Motor neuron (in vitro differentiated cells): ENCODE data around the gene SLC26A9. TPM values are rescaled to one million over a fixed set of nuclear protein-coding genes. Genes with fewer than 3 reads are reported as not detected.

ENCODE experiments used
- ATAC-seq, 8 experiments: fragments of 200-7000 bp; cut with Tn5 transposase; replicated peaks in 6 of 8; 2 replicates each; pipeline ENCODE4 v1.8.0; 2021; ENCODE audit warnings: mild to moderate bottlenecking in 8 of 8, moderate library complexity in 8 of 8
- H3K27ac ChIP-seq, 2 donors: fragments of 250-450 bp; sonication (Bioruptor Pico); 2 replicates each; pipeline ENCODE4 v1.9.0; 2021; ENCODE audit warnings: antibody characterized with exemption in 2 of 2, mild to moderate bottlenecking in 2 of 2, moderate library complexity in 1 of 2
- H3K4me1 ChIP-seq, 2 donors: fragments of 250-450 bp; sonication (Bioruptor Pico); replicated peaks in 1 of 2; 2 replicates each; pipeline ENCODE4 v1.6.1; 2021; ENCODE audit warnings: antibody characterized with exemption in 2 of 2, mild to moderate bottlenecking in 2 of 2, moderate library complexity in 1 of 2
- H3K4me3 ChIP-seq, 5 donors: fragments of 250-450 bp; sonication (Bioruptor Pico); 2 replicates each; pipeline ENCODE4 v1.9.0; 2021; ENCODE audit warnings: antibody characterized with exemption in 5 of 5, mild to moderate bottlenecking in 5 of 5, moderate library complexity in 4 of 5
- WGBS, 10 experiments: fragments of 450-650 bp; shearing (Covaris generic); methylation state at CpG; one replicate each; pipeline ENCODE4 v1.0.0; 2022; 5-methylcytosine and 5-hydroxymethylcytosine counted together
- in situ Hi-C, 9 experiments: fragments of 400-800 bp; cut with MboI; loops; one replicate each; pipeline ENCODE4 v1.15.0; 2021; ENCODE audit warnings: low sequenced_read_pairs in 9 of 9, low pct_unique_long_range_greater_than_20kb in 2 of 9; ENCODE audit not compliant: unreplicated experiment in 9 of 9
- total RNA-seq, 8 experiments: library from RNA; unstranded; fragments of 300-600 nt; gene quantifications; 2 replicates each; pipeline versions ENCODE4 v1.2.3 to v1.2.4, GENCODE V29; 2022

Gene SLC26A9
- total RNA-seq, 8 experiments from 2014 or later: 0.05 to 2.0 (median 0.33) TPM; not detected in 2

DNA sequence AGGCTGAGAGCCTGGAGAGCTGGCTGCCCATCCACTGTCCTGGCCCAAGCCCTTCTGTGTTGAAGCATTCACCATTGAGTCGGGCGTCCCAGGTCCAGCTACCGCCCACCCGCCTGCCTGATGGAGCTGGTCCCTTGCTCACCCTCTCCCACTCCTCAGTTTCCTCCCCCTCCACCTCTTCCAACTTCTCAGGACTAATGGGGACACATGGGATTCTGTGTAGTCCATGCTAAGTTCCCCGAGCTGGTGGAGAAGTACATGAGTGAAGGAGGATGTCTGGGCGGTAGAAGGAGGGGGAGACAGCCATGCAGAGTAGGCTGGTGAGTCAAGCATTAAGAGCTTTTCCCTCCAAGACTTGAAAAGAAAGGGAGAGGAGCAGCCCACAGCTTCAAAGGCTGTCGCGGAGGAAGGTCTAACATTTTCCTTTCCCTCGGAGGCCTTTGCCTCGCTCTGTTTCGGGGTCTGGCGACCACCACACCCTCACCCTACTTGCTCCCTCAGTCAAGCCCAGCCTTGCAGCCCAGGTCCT lies 561 bp downstream of the SLC26A9 start:
- peaks cover 7% of the 10 kb centered on the region in 2 donors for H3K4me1 ChIP-seq
- in situ Hi-C loops: no loop called here
- no peak overlapping the region for H3K4me3 ChIP-seq
- no peak overlapping the region for H3K27ac ChIP-seq
- WGBS, 10 experiments: 60 to 97% (median 88%) methylated on average over 1 to 4 of the region's 12 CpGs; no CpG with 5 or more reads in 5 of the 10 experiments
- ATAC-seq: no peak

DNA sequence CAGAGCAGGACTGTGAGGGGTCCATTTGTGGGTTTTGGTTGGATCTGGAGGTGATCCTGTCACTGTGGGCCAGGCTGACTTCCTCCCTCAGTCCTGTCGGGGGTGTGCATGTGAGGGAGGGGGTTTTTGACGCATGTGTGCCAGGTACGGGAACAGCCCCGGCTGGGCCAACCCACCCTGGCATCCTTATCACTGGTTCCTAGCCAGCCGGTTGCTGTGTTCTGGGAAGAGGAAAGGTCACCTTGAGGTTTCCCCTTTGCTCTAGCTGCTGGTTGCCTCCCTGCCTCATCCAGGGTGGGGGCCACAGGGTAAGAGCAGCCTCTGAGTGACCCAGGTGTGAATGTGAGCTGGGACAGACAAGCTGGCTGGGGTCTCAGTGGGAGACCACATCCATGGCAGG lies 2.5 kb downstream of the SLC26A9 start:
- Histone ChIP-seq H3K4me1 (peaks cover 7% of the 10 kb centered on the region in 2 donors), H3K4me3 (no peak overlapping the region), H3K27ac (no peak overlapping the region)
- in situ Hi-C loops: no loop called here
- ATAC-seq: no peak
- WGBS, 10 experiments: 72 to 95% (median 92%) methylated on average over 3 to 5 of the region's 5 CpGs; no CpG with 5 or more reads in 7 of the 10 experiments

DNA sequence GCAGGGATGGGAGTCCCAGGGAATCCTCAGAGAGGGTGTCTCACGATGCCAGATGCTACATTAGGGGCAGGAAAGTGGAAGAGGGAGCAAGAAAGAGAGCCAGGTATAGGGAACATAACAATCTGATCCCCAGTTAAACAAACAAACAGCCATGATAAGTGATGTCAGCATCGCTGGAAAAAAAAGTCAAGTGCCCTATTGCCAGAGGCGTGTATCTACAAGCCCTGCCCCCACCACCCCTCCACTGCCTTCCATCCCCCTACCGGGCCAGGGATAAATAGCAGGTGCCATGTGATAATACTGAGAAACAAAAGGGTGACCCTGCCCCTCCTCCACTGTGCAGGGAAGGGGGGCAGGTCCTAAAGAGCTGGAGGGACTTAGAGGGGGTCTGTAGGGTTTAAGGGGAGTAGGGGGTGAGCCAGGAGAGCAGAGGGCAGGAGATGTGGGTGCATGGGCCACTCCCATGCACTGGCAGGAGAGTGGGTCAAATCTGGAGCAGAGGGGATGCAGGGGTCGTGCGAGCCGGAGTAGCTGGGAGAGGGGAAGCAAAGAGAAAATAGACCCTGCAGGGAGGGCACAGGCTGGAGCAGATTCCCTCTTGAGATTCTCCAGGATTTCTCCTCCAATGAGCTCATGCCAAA lies 3.4 kb downstream of the SLC26A9 start:
- Histone ChIP-seq H3K4me1 (peaks cover 7% of the 10 kb centered on the region in 2 donors), H3K4me3 (no peak overlapping the region), H3K27ac (no peak overlapping the region)
- in situ Hi-C loops: no loop called here
- 23 to 83% (median 50%) methylated on average over 1 to 3 of the region's 7 CpGs; no CpG with 5 or more reads in 7 of the 10 experiments for WGBS, 10 experiments
- peak in 6 of 8 experiments; percentile 65 to 91 (median 88) for ATAC-seq

DNA sequence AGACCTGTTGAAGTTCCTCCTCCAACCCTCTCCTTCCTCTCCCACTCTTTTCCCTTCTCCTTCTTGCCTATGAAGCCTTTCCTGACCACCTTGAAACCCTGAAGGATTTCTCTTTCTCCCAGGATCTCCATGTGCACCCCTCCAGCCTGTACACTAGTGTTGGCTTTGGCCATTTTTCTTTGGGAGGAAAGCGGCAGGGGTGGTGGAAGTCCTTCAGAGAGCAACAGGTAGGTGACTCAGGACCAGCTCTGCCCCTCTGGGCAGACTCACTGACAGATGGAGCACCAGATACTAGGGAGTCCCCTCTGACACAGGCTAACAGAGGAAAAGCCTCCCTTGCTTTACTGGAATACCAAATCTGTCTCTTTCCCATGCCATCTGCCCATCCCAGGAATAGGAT lies 4.6 kb downstream of the SLC26A9 start:
- H3K27ac ChIP-seq: no peak overlapping the region
- in situ Hi-C loops: no loop called here
- 83 to 100% methylated on average over 1 of the region's 1 CpG; no CpG with 5 or more reads in 8 of the 10 experiments for WGBS, 10 experiments
- no peak overlapping the region for H3K4me3 ChIP-seq
- no peak for ATAC-seq
- H3K4me1 ChIP-seq: peaks cover 12 to 13% of the 10 kb centered on the region in 2 donors

DNA sequence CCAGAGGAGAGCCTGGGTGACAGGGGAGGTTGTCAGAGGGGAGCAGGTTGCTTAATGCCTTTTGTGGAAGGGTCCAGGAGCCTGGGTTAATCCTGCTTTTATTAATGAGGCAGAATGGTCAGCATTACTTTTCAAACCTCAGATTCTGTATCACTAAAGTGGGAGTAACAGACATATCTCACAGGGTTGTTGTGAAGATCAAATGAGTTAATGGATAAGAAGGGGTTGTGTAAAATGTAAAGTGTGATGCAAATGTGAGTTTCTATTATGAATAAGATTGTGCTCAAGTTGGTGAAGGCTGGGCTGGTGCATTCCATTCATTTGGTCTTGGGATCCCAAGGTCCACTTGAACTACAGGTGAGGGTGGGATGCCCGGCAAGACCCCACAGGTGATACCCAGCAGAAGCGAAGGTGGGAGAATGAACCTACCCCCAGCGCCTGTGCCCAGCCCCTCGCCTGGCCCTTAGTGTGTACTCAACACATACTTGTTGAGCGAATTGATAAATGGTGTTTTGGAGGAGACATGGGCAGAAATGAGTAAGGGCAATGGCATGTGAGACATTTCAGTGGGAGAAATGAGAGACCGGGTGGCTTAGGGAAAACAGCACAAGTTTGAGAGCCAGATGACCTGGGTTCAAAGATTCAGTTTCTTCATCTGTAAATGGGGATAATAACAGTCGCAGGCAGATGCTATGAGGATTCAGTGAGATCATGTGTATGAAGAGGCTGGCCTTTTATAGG lies 6.2 kb downstream of the SLC26A9 start:
- WGBS, 10 experiments: 60 to 100% (median 80%) methylated on average over 1 to 7 of the region's 7 CpGs; no CpG with 5 or more reads in 2 of the 10 experiments
- Histone ChIP-seq H3K4me1 (peaks cover 18 to 20% of the 10 kb centered on the region in 2 donors), H3K4me3 (no peak overlapping the region), H3K27ac (no peak overlapping the region)
- in situ Hi-C loops: no loop called here
- peak in 2 of 8 experiments; percentile 32 to 40 for ATAC-seq

DNA sequence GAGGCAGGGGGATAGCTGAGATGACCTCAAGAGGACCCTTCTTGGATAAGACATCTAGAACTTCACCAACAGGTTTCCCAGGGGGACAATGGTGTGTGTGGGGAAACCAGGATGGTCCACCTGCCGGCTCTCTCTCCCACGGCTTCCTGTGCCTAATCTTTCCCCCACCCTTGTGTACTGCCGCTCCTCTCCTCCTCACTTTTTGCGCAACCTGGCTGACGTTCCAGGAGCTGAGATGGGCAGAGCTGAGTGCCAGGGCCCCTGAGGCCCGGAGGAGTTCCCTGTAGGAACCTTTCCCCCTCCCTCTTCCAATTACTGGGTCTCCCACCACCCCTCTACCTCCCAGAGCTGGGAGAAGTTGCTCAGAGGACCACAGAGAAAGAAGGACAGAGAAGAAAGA lies 6.9 kb downstream of the SLC26A9 start:
- Histone ChIP-seq H3K4me1 (peaks cover 18 to 20% of the 10 kb centered on the region in 2 donors), H3K4me3 (no peak overlapping the region), H3K27ac (no peak overlapping the region)
- in situ Hi-C loops: no loop called here
- ATAC-seq: no peak
- WGBS, 10 experiments: 56 to 92% (median 77%) methylated on average over 2 to 6 of the region's 6 CpGs; no CpG with 5 or more reads in 4 of the 10 experiments

DNA sequence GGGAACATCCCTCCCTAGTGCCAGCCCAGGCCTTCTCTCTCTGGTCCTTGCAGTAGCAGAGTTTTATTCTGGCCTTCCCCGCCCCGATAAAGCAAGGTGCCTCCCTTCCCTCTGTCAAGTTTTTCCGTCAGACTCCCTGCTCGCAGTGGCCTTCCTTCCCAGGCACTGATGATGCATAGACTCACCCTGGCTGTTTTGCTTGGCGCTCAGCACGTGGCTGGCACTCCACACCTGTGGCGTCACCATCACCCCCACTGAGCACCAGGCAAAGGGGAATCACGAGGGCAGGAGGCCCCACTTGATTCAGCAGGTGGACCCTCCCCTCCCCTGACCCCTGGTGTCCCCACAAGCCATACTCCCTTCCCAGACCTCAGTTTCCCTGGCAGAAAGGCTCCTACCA lies 7.4 kb downstream of the SLC26A9 start:
- in situ Hi-C loops: no loop called here
- Histone ChIP-seq H3K27ac (no peak overlapping the region), H3K4me3 (no peak overlapping the region), H3K4me1 (peaks cover 18 to 20% of the 10 kb centered on the region in 2 donors)
- ATAC-seq: no peak
- 81 to 100% (median 90%) methylated on average over 1 to 8 of the region's 8 CpGs; no CpG with 5 or more reads in 7 of the 10 experiments for WGBS, 10 experiments

DNA sequence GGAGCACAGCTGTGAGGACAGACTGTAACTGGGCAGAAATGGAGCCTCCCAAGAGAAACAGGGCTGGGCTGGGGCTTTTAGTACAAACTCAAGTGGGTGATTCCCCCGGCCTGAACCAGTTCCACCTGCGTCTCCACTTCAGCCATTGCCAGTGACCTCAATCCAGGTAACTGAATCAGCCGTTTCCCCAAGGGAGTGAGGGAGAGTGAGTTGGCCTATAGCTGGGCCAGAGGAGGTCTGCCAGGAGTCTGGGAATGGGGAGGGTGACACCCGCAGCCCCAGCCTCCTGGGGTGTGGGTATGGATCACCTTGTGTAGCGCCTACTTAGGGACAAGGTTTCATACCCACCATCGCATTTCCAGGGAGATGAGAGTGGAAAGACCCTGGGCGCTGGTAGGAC lies 8.5 kb downstream of the SLC26A9 start:
- no peak overlapping the region for H3K4me3 ChIP-seq
- ATAC-seq: no peak
- H3K27ac ChIP-seq: no peak overlapping the region

DNA sequence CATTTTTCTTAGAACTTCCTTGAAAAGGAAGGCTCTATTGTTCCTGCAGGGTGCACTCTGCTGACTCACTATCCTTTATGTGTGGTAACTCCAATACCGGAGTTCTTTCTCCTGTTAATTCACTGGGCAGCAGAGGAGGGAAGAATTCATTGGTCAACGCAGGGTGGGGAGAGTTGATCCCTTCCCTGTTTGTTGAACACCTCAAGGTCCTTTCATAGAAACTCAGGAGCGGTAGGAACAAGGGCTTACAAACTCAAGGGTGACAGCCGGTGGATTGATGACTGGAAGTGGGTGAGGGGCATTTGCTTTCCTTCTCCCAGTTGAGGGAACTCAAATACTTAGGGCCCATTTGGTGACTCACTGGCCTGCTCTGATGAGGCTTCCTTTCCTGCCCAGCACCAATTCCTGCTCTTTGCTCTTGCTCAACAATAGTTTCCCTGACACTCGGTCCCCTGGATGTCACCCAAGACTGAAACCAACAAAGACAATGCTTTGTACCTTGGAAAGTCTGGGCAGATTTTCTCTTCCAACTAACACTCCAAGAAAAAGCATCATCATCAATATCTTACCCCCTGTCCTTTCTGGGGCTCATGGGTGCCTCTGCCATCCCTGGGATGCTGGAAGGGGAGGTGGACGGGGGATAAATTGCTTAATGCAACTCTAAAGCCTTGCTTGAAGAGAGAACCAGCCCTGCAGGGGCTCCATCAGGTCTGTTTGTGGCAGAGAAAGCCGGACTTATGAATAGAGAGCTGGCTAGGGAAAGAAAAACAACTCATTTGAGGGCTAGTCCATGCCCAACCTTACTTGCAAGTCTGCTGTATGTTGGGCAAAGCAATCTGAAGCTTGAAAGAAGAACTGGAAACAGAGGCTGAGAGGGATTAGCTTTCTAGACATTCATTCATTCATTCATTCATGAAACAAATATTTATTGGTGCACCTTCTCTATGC lies 9.3 kb downstream of the SLC26A9 start:
- H3K4me3 ChIP-seq: no peak overlapping the region
- H3K27ac ChIP-seq: peak overlapping the region; percentile 8 to 26
- in situ Hi-C loops: no loop called here
- 20 to 75% (median 37%) methylated on average over 1 to 5 of the region's 7 CpGs; no CpG with 5 or more reads in 1 of the 10 experiments for WGBS, 10 experiments
- H3K4me1 ChIP-seq: peaks cover 11 to 13% of the 10 kb centered on the region in 2 donors
- ATAC-seq: peak in 7 of 8 experiments; percentile 54 to 93 (median 88)

More for the DNA sequence above, 8.5 kb downstream of the SLC26A9 start:
- H3K4me1 ChIP-seq: peaks cover 15 to 18% of the 10 kb centered on the region in 2 donors
- WGBS, 10 experiments: 76 to 97% (median 90%) methylated on average over 2 to 6 of the region's 7 CpGs; no CpG with 5 or more reads in 3 of the 10 experiments
- in situ Hi-C loops: no loop called here

DNA sequence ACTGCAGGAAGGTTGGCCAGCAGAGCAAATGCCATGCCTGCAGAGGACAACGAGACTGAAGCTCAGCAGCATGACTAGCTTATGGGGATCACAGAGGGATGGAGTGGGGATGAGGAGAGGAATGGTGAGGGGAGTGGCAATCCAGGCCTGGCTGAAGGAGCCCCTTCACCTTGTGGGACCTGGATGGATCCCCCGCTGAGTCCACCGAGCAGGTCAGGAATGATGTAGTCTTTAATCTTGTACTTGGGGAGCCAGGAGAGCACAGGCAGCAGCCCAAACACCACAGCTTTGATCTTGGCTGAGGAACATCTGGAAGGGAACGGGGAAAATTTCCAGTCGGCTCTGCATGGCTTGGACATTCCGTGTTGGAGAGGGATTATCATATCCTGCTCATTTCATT lies 10.5 kb downstream of the SLC26A9 start:
- in situ Hi-C loops: no loop called here
- 18 to 100% (median 91%) methylated on average over 1 to 6 of the region's 6 CpGs; no CpG with 5 or more reads in 4 of the 10 experiments for WGBS, 10 experiments
- Histone ChIP-seq H3K27ac (no peak overlapping the region), H3K4me3 (no peak overlapping the region), H3K4me1 (peaks cover 13 to 18% of the 10 kb centered on the region in 2 donors)
- ATAC-seq: peak in 1 of 8 experiments; percentile 30

DNA sequence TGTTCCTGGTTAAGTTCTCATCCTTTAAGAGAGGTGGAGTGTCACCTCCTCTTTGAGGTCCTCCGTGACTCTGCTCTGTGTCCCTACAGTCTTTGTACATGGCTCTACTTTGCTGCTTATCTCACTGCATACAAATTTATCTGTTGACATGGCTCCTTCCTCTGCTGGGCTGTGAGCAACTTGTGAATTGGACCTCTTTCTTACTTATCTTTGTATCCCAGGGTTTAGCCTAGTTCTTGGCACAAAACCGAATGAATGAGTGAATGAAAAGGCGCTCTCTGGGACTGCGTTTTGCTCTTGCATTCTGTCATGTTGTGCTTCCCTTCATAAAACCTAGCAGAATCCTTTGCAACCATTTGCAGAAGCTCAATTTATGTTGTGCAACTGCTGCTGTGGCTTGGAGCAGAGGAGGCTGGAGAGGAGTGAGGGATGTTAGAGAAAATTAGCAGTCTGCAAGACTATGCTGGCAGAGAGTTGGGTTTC lies 12.4 kb downstream of the SLC26A9 start:
- WGBS, 10 experiments: 60 to 93% (median 83%) methylated on average over 1 to 4 of the region's 4 CpGs; no CpG with 5 or more reads in 1 of the 10 experiments
- H3K4me1 ChIP-seq: peaks cover 13 to 18% of the 10 kb centered on the region in 2 donors
- no peak overlapping the region for H3K27ac ChIP-seq
- in situ Hi-C loops: no loop called here
- no peak for ATAC-seq
- H3K4me3 ChIP-seq: no peak overlapping the region

DNA sequence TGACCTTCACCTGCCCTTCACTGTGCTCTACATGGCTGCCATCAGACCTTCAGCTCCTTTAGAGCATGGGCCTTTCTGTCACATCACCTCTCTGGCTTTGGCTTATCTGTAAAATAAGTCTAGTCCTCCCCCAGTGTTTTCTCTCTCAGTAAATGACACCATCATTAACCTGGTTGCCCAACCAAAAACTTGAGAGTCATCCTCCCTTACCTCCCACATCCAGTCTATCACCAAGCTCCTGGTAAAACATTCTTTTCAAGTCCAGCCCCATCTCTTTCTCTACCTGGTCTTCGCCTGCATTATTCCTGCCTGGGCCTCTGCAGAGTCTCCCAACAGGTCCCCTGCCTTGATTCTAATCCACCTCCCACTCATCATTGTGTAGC lies 13.1 kb downstream of the SLC26A9 start:
- in situ Hi-C loops: no loop called here
- H3K4me1 ChIP-seq: peaks cover 13 to 18% of the 10 kb centered on the region in 2 donors
- H3K27ac ChIP-seq: no peak overlapping the region
- ATAC-seq: no peak
- WGBS, 10 experiments: 93 to 100% (median 100%) methylated on average over 1 of the region's 1 CpG; no CpG with 5 or more reads in 3 of the 10 experiments
- no peak overlapping the region for H3K4me3 ChIP-seq
